CD14-positive monocyte (primary cell): ENCODE measurements around the gene TM4SF18. TPM values are rescaled to one million over a fixed set of nuclear protein-coding genes. Genes with fewer than 3 reads are reported as not detected.

Experiments
- DNase-seq, 3 donors: peaks; one replicate each; pipeline ENCODE4 v3.0.0-alpha.2; 2011 to 2022
- H2AFZ ChIP-seq: 2 replicates; pipeline ENCODE4 v1.6.0; 2012; ENCODE audit warnings: mild to moderate bottlenecking, low read depth, low read length, inconsistent platforms; ENCODE audit not compliant: insufficient read depth, poor library complexity, severe bottlenecking
- H3K27ac ChIP-seq, 2 donors: 1 replicate in 1 of 2; 2 replicates in 1 of 2; pipeline ENCODE4 v1.5.1; 2012 to 2013; ENCODE audit warnings: low read length in 2 of 2, control low read depth in 1 of 2, inconsistent platforms in 1 of 2, low read depth in 1 of 2, mild to moderate bottlenecking in 1 of 2
- H3K27me3 ChIP-seq, 2 donors: one replicate each; pipeline versions ENCODE4 v1.6.0 to v1.6.1; 2011 to 2013; ENCODE audit warnings: low read length in 2 of 2; ENCODE audit not compliant: control insufficient read depth in 2 of 2, insufficient read depth in 2 of 2
- H3K36me3 ChIP-seq, 2 donors: replicated peaks in 1 of 2; 1 replicate in 1 of 2; 2 replicates in 1 of 2; pipeline versions ENCODE4 v1.5.1 to v1.6.1; 2012 to 2013; ENCODE audit warnings: low read length in 2 of 2, control low read depth in 1 of 2, inconsistent platforms in 1 of 2, mild to moderate bottlenecking in 1 of 2; ENCODE audit not compliant: insufficient read depth in 2 of 2, control insufficient read depth in 1 of 2
- H3K4me1 ChIP-seq, 2 donors: 1 replicate in 1 of 2; 2 replicates in 1 of 2; pipeline versions ENCODE4 v1.5.1 to v1.6.1; 2012 to 2013; ENCODE audit warnings: low read length in 2 of 2, control low read depth in 1 of 2, inconsistent platforms in 1 of 2, mild to moderate bottlenecking in 1 of 2, moderate library complexity in 1 of 2; ENCODE audit not compliant: insufficient read depth in 2 of 2, control insufficient read depth in 1 of 2
- H3K4me2 ChIP-seq: replicated peaks from 2 replicates; pipeline ENCODE3; 2012; ENCODE audit warnings: low read length, moderate library complexity, mild to moderate bottlenecking; ENCODE audit not compliant: poor library complexity, severe bottlenecking; ENCODE audit errors: extremely low read depth
- H3K4me3 ChIP-seq, 3 experiments: fragments of 200-600 bp in 1 of 3; sonication (generic) in 1 of 3; replicated peaks in 1 of 3; 1 replicate in 2 of 3; 2 replicates in 1 of 3; pipeline ENCODE4 v1.5.1; 2011 to 2013; ENCODE audit warnings: low read length in 3 of 3, mild to moderate bottlenecking in 3 of 3, control low read depth in 2 of 3, low read depth in 2 of 3, inconsistent platforms in 1 of 3, moderate library complexity in 1 of 3
- H3K79me2 ChIP-seq: 2 replicates; pipeline ENCODE4 v1.6.0; 2012; ENCODE audit warnings: mild to moderate bottlenecking, control low read depth, inconsistent platforms, low read length, moderate library complexity; ENCODE audit not compliant: insufficient read depth
- H3K9ac ChIP-seq: 2 replicates; pipeline ENCODE4 v1.6.0; 2017; ENCODE audit warnings: low read length, mild to moderate bottlenecking; ENCODE audit not compliant: insufficient read depth, poor library complexity, severe bottlenecking
- H3K9me3 ChIP-seq, 2 donors: replicated peaks in 1 of 2; 1 replicate in 1 of 2; 2 replicates in 1 of 2; pipeline versions ENCODE4 v1.5.1 to v1.6.1; 2012 to 2013; ENCODE audit warnings: low read length in 2 of 2, control low read depth in 1 of 2; ENCODE audit not compliant: control insufficient read depth in 1 of 2, insufficient read depth in 1 of 2
- H4K20me1 ChIP-seq: 2 replicates; pipeline ENCODE4 v1.6.0; 2012; ENCODE audit warnings: mild to moderate bottlenecking, low read length, control low read depth, moderate library complexity; ENCODE audit not compliant: insufficient read depth
- H3K27ac Mint-ChIP-seq, 7 donors: one replicate each; pipeline ENCODE4 v1.8.0; 2020; ENCODE audit warnings: mild to moderate bottlenecking in 7 of 7, mixed read lengths in 7 of 7, moderate library complexity in 6 of 7, inconsistent platforms in 2 of 7
- H3K27me3 Mint-ChIP-seq, 3 donors: one replicate each; pipeline ENCODE4 v1.8.0; 2021 to 2022; ENCODE audit warnings: low read depth in 3 of 3, mild to moderate bottlenecking in 3 of 3, mixed read lengths in 3 of 3, moderate library complexity in 3 of 3, inconsistent platforms in 1 of 3
- H3K36me3 Mint-ChIP-seq, 2 donors: one replicate each; pipeline ENCODE4 v1.8.0; 2020; ENCODE audit warnings: mixed read lengths in 2 of 2, inconsistent platforms in 1 of 2, mild to moderate bottlenecking in 1 of 2
- H3K4me1 Mint-ChIP-seq: one replicate; pipeline ENCODE4 v1.8.0; 2020; ENCODE audit warnings: mild to moderate bottlenecking, mixed read lengths
- H3K4me3 Mint-ChIP-seq, 2 donors: one replicate each; pipeline ENCODE4 v1.8.0; 2020; ENCODE audit warnings: mild to moderate bottlenecking in 2 of 2, mixed read lengths in 2 of 2, moderate library complexity in 1 of 2
- H3K9me3 Mint-ChIP-seq, 7 donors: one replicate each; pipeline ENCODE4 v1.8.0; 2020 to 2022; ENCODE audit warnings: mixed read lengths in 7 of 7, mild to moderate bottlenecking in 6 of 7, moderate library complexity in 6 of 7, inconsistent platforms in 2 of 7
- WGBS: methylation state at CpG from one replicate; pipeline ENCODE4 v1.1.5; 2013; ENCODE audit warnings: missing lambda C conversion rate; ENCODE audit not compliant: insufficient coverage; 5-methylcytosine and 5-hydroxymethylcytosine counted together
- intact Hi-C, 2 donors: fragments of 100-400 bp; cut with micrococcal nuclease; formaldehyde crosslinking; loops; one replicate each; pipeline versions ENCODE4 v1.15.0 to v1.15.1; 2023
- polyA plus RNA-seq, 3 donors: library from polyadenylated mRNA; depleted of rRNA in 1 of 3; unstranded in 2 of 3; stranded (reverse) in 1 of 3; fragments of 300-500 nt in 2 of 3; fragments of >200 nt in 1 of 3; fragmentation: Illumina TruSeq in 2 of 3; gene quantifications; 1 replicate in 2 of 3; 2 replicates in 1 of 3; pipeline ENCODE4 v1.2.3, GENCODE V29; 2012 to 2021
- TF ChIP-seq, protein P1 (sequence below): fragments of 200-600 bp; IDR thresholded peaks from one replicate; pipeline ENCODE4 v1.8.0; 2022; ENCODE audit warnings: antibody characterized with exemption, mild to moderate bottlenecking

Gene TM4SF18
- polyA plus RNA-seq, 3 donors, result not detected

GRCh38 chr3:149306751-149307434 is 26.5 kb downstream of the TM4SF18 start:
- intact Hi-C loops, result no loop called here
- H3K9me3 ChIP-seq, result no peaks in the 10 kb centered on the region
- DNase-seq, result no peak
- no peaks in the 10 kb centered on the region for H3K79me2 ChIP-seq
- H3K4me3 ChIP-seq, result no peak overlapping the region
- H3K9ac ChIP-seq, result no peak overlapping the region
- H3K4me1 Mint-ChIP-seq, result peaks cover 6% of the 10 kb centered on the region
- H3K27me3 ChIP-seq, result no peaks in the 10 kb centered on the region
- H3K9me3 Mint-ChIP-seq, result peaks cover 0 to 5% (median 0%) of the 10 kb centered on the region in 7 donors
- H3K4me3 Mint-ChIP-seq, result no peak overlapping the region
- 100% methylated on average over 1 of the region's 2 CpGs for WGBS
- H3K27ac Mint-ChIP-seq, result no peak overlapping the region
- TF ChIP-seq, protein P1, sequence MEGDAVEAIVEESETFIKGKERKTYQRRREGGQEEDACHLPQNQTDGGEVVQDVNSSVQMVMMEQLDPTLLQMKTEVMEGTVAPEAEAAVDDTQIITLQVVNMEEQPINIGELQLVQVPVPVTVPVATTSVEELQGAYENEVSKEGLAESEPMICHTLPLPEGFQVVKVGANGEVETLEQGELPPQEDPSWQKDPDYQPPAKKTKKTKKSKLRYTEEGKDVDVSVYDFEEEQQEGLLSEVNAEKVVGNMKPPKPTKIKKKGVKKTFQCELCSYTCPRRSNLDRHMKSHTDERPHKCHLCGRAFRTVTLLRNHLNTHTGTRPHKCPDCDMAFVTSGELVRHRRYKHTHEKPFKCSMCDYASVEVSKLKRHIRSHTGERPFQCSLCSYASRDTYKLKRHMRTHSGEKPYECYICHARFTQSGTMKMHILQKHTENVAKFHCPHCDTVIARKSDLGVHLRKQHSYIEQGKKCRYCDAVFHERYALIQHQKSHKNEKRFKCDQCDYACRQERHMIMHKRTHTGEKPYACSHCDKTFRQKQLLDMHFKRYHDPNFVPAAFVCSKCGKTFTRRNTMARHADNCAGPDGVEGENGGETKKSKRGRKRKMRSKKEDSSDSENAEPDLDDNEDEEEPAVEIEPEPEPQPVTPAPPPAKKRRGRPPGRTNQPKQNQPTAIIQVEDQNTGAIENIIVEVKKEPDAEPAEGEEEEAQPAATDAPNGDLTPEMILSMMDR, result no peak
- no peaks in the 10 kb centered on the region for H3K36me3 ChIP-seq
- no peak overlapping the region for H2AFZ ChIP-seq
- no peaks in the 10 kb centered on the region for H4K20me1 ChIP-seq
- no peak overlapping the region for H3K4me2 ChIP-seq
- H3K36me3 Mint-ChIP-seq, result no peaks in the 10 kb centered on the region
- peaks cover 0 to 3% (median 3%) of the 10 kb centered on the region in 3 donors for H3K27me3 Mint-ChIP-seq
- H3K4me1 ChIP-seq, result peaks cover 0 to 6% of the 10 kb centered on the region in 2 donors
- H3K27ac ChIP-seq, result no peak overlapping the region

DNA sequence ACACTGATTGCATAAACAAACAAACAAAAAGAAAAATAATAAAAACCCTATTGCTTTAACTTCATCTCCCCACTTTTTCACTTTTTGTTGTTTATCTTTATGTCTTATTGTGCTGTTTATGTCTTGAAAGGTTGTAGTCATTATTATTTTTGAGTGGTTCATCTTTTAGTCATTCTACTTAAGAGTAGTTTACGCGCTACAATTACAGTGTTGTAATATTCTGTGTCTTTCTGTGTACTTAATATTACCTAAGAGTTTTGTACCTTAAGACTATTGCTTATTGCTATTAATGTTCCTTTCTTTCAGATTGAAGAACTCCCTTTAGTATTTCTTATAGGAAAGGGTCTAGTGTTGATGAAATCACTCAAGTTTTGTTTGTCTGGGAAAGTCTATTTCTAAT is 28.1 kb downstream of the TM4SF18 start:
- Histone ChIP-seq H3K4me2 (no peak overlapping the region), H4K20me1 (no peaks in the 10 kb centered on the region), H3K27ac (no peak overlapping the region), H3K9ac (no peak overlapping the region), H3K27me3 (no peaks in the 10 kb centered on the region), H3K4me3 (no peak overlapping the region), H3K79me2 (no peaks in the 10 kb centered on the region), H3K9me3 (no peaks in the 10 kb centered on the region), H2AFZ (no peak overlapping the region), H3K4me1 (peaks cover 3 to 9% of the 10 kb centered on the region in 2 donors), H3K36me3 (no peaks in the 10 kb centered on the region)
- Mint-ChIP-seq H3K27ac (no peak overlapping the region), H3K4me1 (peaks cover 9% of the 10 kb centered on the region), H3K27me3 (peaks cover 0 to 4% (median 3%) of the 10 kb centered on the region in 3 donors), H3K9me3 (peaks cover 0 to 2% (median 0%) of the 10 kb centered on the region in 7 donors), H3K36me3 (no peaks in the 10 kb centered on the region), H3K4me3 (no peak overlapping the region)
- no CpG with 5 or more reads among the region's 2 CpGs for WGBS
- TF ChIP-seq, protein P1, result no peak
- no peak for DNase-seq
- intact Hi-C loops, result no loop called here
